Breast epithelium (tissue), 4 donors: ENCODE measurements around the gene CERS1. TPM values are rescaled to one million over a fixed set of nuclear protein-coding genes. Genes with fewer than 3 reads are reported as not detected.

Experiments
- DNase-seq, 2 donors: peaks; one replicate each; pipeline ENCODE4 v3.0.0-alpha.2; 2019; ENCODE audit warnings: low spot score in 2 of 2
- H3K27ac ChIP-seq, 2 donors: fragments of 200-600 bp; sonication (generic) in 1 of 2; one replicate each; pipeline ENCODE4 v1.5.1; 2016 to 2019; ENCODE audit warnings: mild to moderate bottlenecking in 1 of 2
- H3K27me3 ChIP-seq, 2 donors: fragments of 200-600 bp; sonication (generic) in 1 of 2; one replicate each; pipeline versions ENCODE4 v1.5.1 to v1.6.0; 2017 to 2019; ENCODE audit warnings: control low read depth in 1 of 2, mild to moderate bottlenecking in 1 of 2
- H3K36me3 ChIP-seq: fragments of 200-600 bp; one replicate; pipeline ENCODE4 v1.5.1; 2019
- H3K4me1 ChIP-seq, 2 donors: fragments of 200-600 bp; sonication (generic); one replicate each; pipeline ENCODE4 v1.5.1; 2016 to 2019; ENCODE audit warnings: control low read depth in 1 of 2
- H3K4me3 ChIP-seq, 3 donors: fragments of 200-600 bp; sonication (generic); 1 replicate in 2 of 3; 2 replicates in 1 of 3; pipeline ENCODE4 v1.5.1; 2016 to 2019; ENCODE audit warnings: mild to moderate bottlenecking in 3 of 3, moderate library complexity in 2 of 3
- H3K9me3 ChIP-seq, 2 donors: fragments of 200-600 bp; sonication (generic) in 1 of 2; one replicate each; pipeline ENCODE4 v1.5.1; 2016 to 2019; ENCODE audit warnings: control low read depth in 1 of 2
- POLR2A ChIP-seq: fragments of 450-650 bp; IDR thresholded peaks from one replicate; pipeline ENCODE4 v1.6.1; 2016; ENCODE audit warnings: antibody characterized with exemption, mild to moderate bottlenecking, moderate library complexity
- POLR2AphosphoS5 ChIP-seq, 3 donors: sonication (generic); formaldehyde crosslinking; IDR thresholded peaks; one replicate each; pipeline ENCODE4 v1.6.1; 2017; ENCODE audit warnings: antibody characterized with exemption in 3 of 3
- intact Hi-C: fragments of 100-400 bp; cut with DNase I; formaldehyde crosslinking; loops from one replicate; pipeline ENCODE4 v1.15.1; 2023; ENCODE audit warnings: low total_unique reads
- total RNA-seq, 3 donors: library from RNA; depleted of rRNA; stranded (reverse); fragments of >200 nt; gene quantifications; one replicate each; pipeline ENCODE4 v1.1.0, GENCODE V29; 2016
- TF ChIP-seq, protein P1 (sequence below), 3 donors: fragments of 450-650 bp; IDR thresholded peaks; one replicate each; pipeline ENCODE4 v1.5.1; 2016 to 2017; ENCODE audit warnings: antibody characterized with exemption in 3 of 3, mild to moderate bottlenecking in 3 of 3, moderate library complexity in 3 of 3

CERS1 gene
- total RNA-seq, 3 donors from 2014 or later = 0.29 to 0.66 TPM; not detected in 1

DNA sequence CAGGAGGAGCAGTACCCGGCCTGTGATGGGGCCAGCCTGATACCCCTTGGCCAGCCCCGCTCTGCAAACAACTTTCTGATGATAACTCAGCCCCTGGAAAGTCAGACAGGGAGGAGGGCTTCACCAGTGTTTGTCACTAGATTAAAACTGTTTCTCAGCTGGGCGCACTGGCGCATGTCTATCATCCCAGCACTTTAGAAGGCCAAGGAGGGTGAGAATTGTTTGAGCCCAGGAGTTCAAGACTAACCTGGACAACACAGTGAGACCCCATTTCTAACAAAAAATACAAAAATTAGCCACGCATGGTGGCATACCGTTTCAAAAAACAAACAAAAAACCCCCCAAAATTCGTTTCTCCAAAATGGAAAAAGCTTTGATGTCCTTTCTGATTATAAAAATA is 5.5 kb upstream of the CERS1 start:
- TF ChIP-seq POLR2A (no peak), POLR2AphosphoS5 (IDR thresholded peaks at IDR 0.05) (no peak)
- TF ChIP-seq, protein P1, sequence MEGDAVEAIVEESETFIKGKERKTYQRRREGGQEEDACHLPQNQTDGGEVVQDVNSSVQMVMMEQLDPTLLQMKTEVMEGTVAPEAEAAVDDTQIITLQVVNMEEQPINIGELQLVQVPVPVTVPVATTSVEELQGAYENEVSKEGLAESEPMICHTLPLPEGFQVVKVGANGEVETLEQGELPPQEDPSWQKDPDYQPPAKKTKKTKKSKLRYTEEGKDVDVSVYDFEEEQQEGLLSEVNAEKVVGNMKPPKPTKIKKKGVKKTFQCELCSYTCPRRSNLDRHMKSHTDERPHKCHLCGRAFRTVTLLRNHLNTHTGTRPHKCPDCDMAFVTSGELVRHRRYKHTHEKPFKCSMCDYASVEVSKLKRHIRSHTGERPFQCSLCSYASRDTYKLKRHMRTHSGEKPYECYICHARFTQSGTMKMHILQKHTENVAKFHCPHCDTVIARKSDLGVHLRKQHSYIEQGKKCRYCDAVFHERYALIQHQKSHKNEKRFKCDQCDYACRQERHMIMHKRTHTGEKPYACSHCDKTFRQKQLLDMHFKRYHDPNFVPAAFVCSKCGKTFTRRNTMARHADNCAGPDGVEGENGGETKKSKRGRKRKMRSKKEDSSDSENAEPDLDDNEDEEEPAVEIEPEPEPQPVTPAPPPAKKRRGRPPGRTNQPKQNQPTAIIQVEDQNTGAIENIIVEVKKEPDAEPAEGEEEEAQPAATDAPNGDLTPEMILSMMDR (IDR thresholded peaks at IDR 0.05) = no peak
- H3K4me1 ChIP-seq = no peaks in the 10 kb centered on the region
- no peak for DNase-seq
- no peaks in the 10 kb centered on the region for H3K9me3 ChIP-seq
- H3K27ac ChIP-seq = no peak overlapping the region
- no peak overlapping the region for H3K4me3 ChIP-seq
- intact Hi-C loops = no loop called here
- no peaks in the 10 kb centered on the region for H3K27me3 ChIP-seq
- no peaks in the 10 kb centered on the region for H3K36me3 ChIP-seq

GRCh38 chr19:18900700-18901481 is 4.9 kb upstream of the CERS1 start:
- H3K4me3 ChIP-seq = no peak overlapping the region
- H3K36me3 ChIP-seq = no peaks in the 10 kb centered on the region
- intact Hi-C loops = no loop called here

DNA sequence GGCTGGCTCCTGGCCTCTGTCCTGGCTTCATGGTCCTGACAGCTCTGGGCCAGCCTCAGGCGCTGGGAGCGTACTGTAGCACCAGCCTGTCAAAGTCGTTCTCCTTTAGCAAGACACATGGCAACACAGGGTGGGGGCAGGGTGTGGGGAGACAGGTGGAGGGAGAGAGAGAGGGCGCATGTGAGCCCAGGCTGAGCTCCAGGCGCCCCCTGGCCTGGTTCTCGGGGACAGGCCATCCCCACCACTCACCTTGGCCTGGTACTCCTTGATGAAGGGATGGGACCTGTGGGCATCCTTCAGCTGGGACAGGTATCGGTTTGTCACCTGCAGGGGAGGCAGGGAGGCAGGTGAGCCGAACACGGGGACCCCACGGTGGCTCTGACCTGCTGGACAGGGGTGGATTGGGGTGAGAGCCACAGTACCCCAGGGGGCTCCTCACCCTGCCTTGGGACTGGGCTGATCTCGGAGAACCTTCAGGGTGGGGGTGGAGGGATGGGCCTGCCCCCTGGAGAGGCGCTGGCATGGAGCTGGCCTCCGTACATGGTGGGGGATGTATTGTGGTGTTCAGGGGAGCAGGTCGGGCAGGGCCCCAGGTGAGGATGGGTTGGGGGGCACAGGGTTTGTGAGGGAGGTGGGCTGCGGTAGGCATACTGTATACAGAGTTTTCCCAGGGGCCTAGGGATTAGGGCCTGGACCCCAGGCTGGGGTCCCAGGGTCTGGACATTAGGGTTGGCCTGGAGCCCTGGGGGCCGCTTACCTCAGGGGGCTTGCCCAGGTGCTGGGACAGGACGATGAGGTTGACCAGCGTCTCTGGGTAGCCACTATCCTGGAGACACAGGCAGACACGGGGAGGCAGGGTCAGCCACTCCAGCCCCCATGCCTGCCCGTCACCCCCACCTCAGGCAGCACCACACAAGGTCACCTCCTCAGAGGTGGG is 3.9 kb upstream of the CERS1 start:
- Histone ChIP-seq H3K27ac (no peak overlapping the region), H3K27me3 (peaks cover 2 to 7% of the 10 kb centered on the region in 2 donors), H3K9me3 (no peaks in the 10 kb centered on the region), H3K4me1 (peaks cover 6 to 7% of the 10 kb centered on the region in 2 donors), H3K36me3 (no peaks in the 10 kb centered on the region), H3K4me3 (no peak overlapping the region)
- TF ChIP-seq POLR2A (no peak), POLR2AphosphoS5 (IDR thresholded peaks at IDR 0.05) (no peak)
- TF ChIP-seq, protein P1 (IDR thresholded peaks at IDR 0.05) = no peak
- DNase-seq = no peak
- intact Hi-C loops = no loop called here

More at GRCh38 chr19:18900700-18901481, 4.9 kb upstream of the CERS1 start:
- Histone ChIP-seq H3K4me1 (no peaks in the 10 kb centered on the region), H3K27ac (no peak overlapping the region), H3K27me3 (no peaks in the 10 kb centered on the region), H3K9me3 (no peaks in the 10 kb centered on the region)
- no peak for DNase-seq
- TF ChIP-seq, protein P1 (IDR thresholded peaks at IDR 0.05) = no peak
- TF ChIP-seq POLR2A (no peak), POLR2AphosphoS5 (IDR thresholded peaks at IDR 0.05) (no peak)

DNA sequence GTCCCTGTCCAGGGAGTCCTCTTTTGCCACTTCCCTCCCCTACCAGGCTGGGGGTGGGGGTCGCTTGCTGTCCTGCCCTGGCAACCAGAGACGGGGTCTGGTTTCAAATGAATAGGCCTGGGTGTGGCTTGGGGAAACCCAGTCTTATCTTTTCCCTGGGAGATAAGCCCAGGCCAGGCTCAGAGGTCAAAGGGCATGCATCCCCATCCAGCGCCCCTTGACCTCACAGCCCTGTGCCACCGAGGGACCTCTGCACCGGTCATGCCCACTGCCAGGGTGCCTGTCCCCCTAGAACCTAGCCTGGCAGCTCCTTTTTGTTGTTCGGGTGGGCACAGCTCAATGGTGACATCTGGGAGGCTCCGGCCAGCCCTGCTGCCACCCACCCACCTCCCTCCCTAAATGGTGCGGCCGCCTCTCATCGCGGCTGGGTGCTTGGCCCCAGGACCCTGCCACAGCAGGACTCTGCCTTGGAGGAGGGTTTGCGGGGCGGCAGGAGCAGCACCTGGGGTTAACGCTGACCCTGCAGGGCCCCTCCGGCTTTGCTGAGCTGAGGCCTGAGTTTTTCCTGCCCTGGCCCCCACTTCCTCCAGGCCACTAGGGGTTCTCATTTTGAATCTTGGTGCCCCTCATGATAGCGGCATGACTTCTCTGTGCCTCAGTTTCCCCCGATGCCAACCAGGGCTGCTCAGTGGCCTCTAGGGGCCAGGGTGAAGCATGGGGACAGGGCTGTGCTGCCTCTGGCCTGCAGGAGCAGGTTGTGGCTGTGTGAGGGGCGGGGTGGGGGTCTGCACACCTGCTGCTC is 2.9 kb upstream of the CERS1 start:
- Histone ChIP-seq H3K27me3 (peaks cover 2 to 10% of the 10 kb centered on the region in 2 donors), H3K4me1 (peaks cover 8 to 13% of the 10 kb centered on the region in 2 donors), H3K9me3 (no peaks in the 10 kb centered on the region), H3K4me3 (no peak overlapping the region), H3K36me3 (no peaks in the 10 kb centered on the region), H3K27ac (no peak overlapping the region)
- no peak for DNase-seq
- intact Hi-C loops = no loop called here
- TF ChIP-seq, protein P1 (IDR thresholded peaks at IDR 0.05) = no peak
- no peak for TF ChIP-seq POLR2AphosphoS5 (IDR thresholded peaks at IDR 0.05)
- no peak for TF ChIP-seq POLR2A
